ENCODE results near the gene SPATS2L.

SPATS2L gene

GRCh38 chr2:200306196-200306930 is at the start of gene SPATS2L:
Gene SPATS2L, plus strand, starts transcription at chr2:200306693. Its CDS starts 82,552 bp downstream, at chr2:200389245.
- peak; percentile 31 for DNase-seq (ENCODE audit: low read depth)

- DNase-seq (ENCODE audit: low read depth) = no peak
These were observed 48.9 kb upstream of the SPATS2L start for GRCh38 chr2:200257570-200257969.

- no peak for DNase-seq (ENCODE audit: low read depth)
These were observed 48.4 kb upstream of the SPATS2L start for GRCh38 chr2:200258081-200258480.

GRCh38 chr2:200258881-200259576 is 47.5 kb upstream of the SPATS2L start:
- no peak for DNase-seq (ENCODE audit: low read depth)

- DNase-seq (ENCODE audit: low read depth) = no peak
These were observed 46.9 kb upstream of the SPATS2L start for GRCh38 chr2:200259577-200259957.

GRCh38 chr2:200262047-200262446 is 44.4 kb upstream of the SPATS2L start:
- DNase-seq (ENCODE audit: low read depth) = no peak

- DNase-seq (ENCODE audit: low read depth) = no peak
These were observed 43.2 kb upstream of the SPATS2L start for GRCh38 chr2:200263279-200263678.

- DNase-seq (ENCODE audit: low read depth) = no peak
These were observed 41.9 kb upstream of the SPATS2L start for GRCh38 chr2:200264631-200265030.

- DNase-seq (ENCODE audit: low read depth) = no peak
These were observed 40.1 kb upstream of the SPATS2L start for GRCh38 chr2:200266406-200266805.

- DNase-seq (ENCODE audit: low read depth) = no peak
These were observed 39.1 kb upstream of the SPATS2L start for GRCh38 chr2:200267350-200267749.

- DNase-seq (ENCODE audit: low read depth) = no peak
These were observed 35.8 kb upstream of the SPATS2L start for GRCh38 chr2:200270732-200271131.

- DNase-seq (ENCODE audit: low read depth) = no peak
These were observed 34.2 kb upstream of the SPATS2L start for GRCh38 chr2:200272320-200272719.

- no peak for DNase-seq (ENCODE audit: low read depth)
These were observed 32.1 kb upstream of the SPATS2L start for GRCh38 chr2:200274116-200275075.

- no peak for DNase-seq (ENCODE audit: low read depth)
These were observed 31.0 kb upstream of the SPATS2L start for GRCh38 chr2:200275295-200276013.

- no peak for DNase-seq (ENCODE audit: low read depth)
These were observed 30.0 kb upstream of the SPATS2L start for GRCh38 chr2:200276472-200276871.

- no peak for DNase-seq (ENCODE audit: low read depth)
These were observed 27.7 kb upstream of the SPATS2L start for GRCh38 chr2:200278694-200279316.

GRCh38 chr2:200279857-200280256 is 26.6 kb upstream of the SPATS2L start:
- DNase-seq (ENCODE audit: low read depth) = no peak

GRCh38 chr2:200286578-200286977 is 19.9 kb upstream of the SPATS2L start:
- no peak for DNase-seq (ENCODE audit: low read depth)

- DNase-seq (ENCODE audit: low read depth) = no peak
These were observed 17.6 kb upstream of the SPATS2L start for GRCh38 chr2:200288670-200289429.

- no peak for DNase-seq (ENCODE audit: low read depth)
These were observed 10.4 kb upstream of the SPATS2L start for GRCh38 chr2:200296118-200296517.

- no peak for DNase-seq (ENCODE audit: low read depth)
These were observed 9.4 kb upstream of the SPATS2L start for GRCh38 chr2:200297100-200297499.

Measured in activated T-helper 9 cell treated with anti-CD3 and anti-CD28 coated beads, Interleukin-2, amount 50 U/mL, for 16 hours (primary cell).